ENCODE results near the gene ZNF536. TPM values are rescaled to one million over a fixed set of nuclear protein-coding genes. Genes with fewer than 3 reads are reported as not detected.

ZNF536 gene
- total RNA-seq, 1 experiment from 2014 or later = not detected

- H3K4me1 ChIP-seq (ENCODE audit: insufficient read depth, low read length) = no peaks in the 10 kb centered on the region
These were observed 58.1 kb downstream of the ZNF536 start for GRCh38 chr19:30430206-30430734.

More at GRCh38 chr19:30430206-30430734, 58.1 kb downstream of the ZNF536 start:
- Histone ChIP-seq H3K9me3 (ENCODE audit: control insufficient read depth, low read depth, low read length) (no peaks in the 10 kb centered on the region), H2AK5ac (ENCODE audit: insufficient read length, low read length) (no peak overlapping the region), H3K14ac (ENCODE audit: insufficient read depth, low read length) (no peak overlapping the region), H2BK15ac (ENCODE audit: low read depth, low read length) (no peak overlapping the region), H3K79me1 (ENCODE audit: insufficient read depth, low read depth, low read length, poor library complexity, severe bottlenecking) (no peaks in the 10 kb centered on the region), H3K56ac (ENCODE audit: insufficient read length, low read depth, low read length) (no peak overlapping the region), H3K9ac (ENCODE audit: extremely low read depth, insufficient read length, low read length) (no peak overlapping the region), H2BK20ac (ENCODE audit: low read depth, low read length, poor library complexity, severe bottlenecking) (no peak overlapping the region), H4K5ac (ENCODE audit: insufficient read length, low read depth, low read length) (no peak overlapping the region), H3K23me2 (ENCODE audit: insufficient read length, low read depth, low read length, poor library complexity, severe bottlenecking) (no peaks in the 10 kb centered on the region), H3K4ac (ENCODE audit: low read depth, low read length) (no peak overlapping the region), H3K23ac (ENCODE audit: insufficient read length, low read depth, low read length) (no peak overlapping the region), H4K8ac (replicated peaks; ENCODE audit: insufficient read length, low read depth, low read length) (no peak overlapping the region), H3K18ac (ENCODE audit: insufficient read length, low read depth, low read length) (no peak overlapping the region), H2BK120ac (ENCODE audit: low read depth, low read length, poor library complexity, severe bottlenecking) (no peak overlapping the region), H3K4me2 (ENCODE audit: insufficient read depth, insufficient read length, low read length) (no peak overlapping the region), H2BK5ac (ENCODE audit: insufficient read length, low read length) (no peak overlapping the region), H2AFZ (ENCODE audit: low read length) (no peak overlapping the region), H4K91ac (ENCODE audit: insufficient read length, low read depth, low read length) (no peak overlapping the region), H4K20me1 (ENCODE audit: control insufficient read depth, insufficient read depth, insufficient read length) (no peaks in the 10 kb centered on the region), H2BK12ac (ENCODE audit: insufficient read length, low read depth, low read length) (no peak overlapping the region), H3T11ph (ENCODE audit: low read length) (no peak overlapping the region), H3K27ac (ENCODE audit: insufficient read length, low read depth, low read length) (no peak overlapping the region), H3K79me2 (ENCODE audit: insufficient read depth, low read length) (no peaks in the 10 kb centered on the region), H3K27me3 (ENCODE audit: insufficient read depth, low read length) (no peaks in the 10 kb centered on the region)
- no peaks in the 10 kb centered on the region for H3K36me3 Mint-ChIP-seq (ENCODE audit: insufficient read depth in 1 of 3, low read depth in 3 of 3)
- H3K4me1 Mint-ChIP-seq = no peaks in the 10 kb centered on the region
- no peak overlapping the region for H3K27ac Mint-ChIP-seq
- WGBS (ENCODE audit: extremely low coverage, insufficient read length, low lambda C conversion rate) = no CpG with 5 or more reads among the region's 6 CpGs
- H3K9me3 Mint-ChIP-seq = no peaks in the 10 kb centered on the region
- DNase-seq = no peak
- H3K4me3 Mint-ChIP-seq = no peak overlapping the region
- TF ChIP-seq CTCF (conservative IDR thresholded peaks at IDR 0.05) = no peak
- no peaks in the 10 kb centered on the region; the same call in 1 of the 2 replicates for H3K27me3 Mint-ChIP-seq (ENCODE audit: low read depth)

Measured in H9 (cell line).